ENCODE results near the gene GNL2. TPM values are rescaled to one million over a fixed set of nuclear protein-coding genes. Genes with fewer than 3 reads are reported as not detected.

Gene GNL2
- total RNA-seq, 1 experiment from 2014 or later: 106 TPM

DNA sequence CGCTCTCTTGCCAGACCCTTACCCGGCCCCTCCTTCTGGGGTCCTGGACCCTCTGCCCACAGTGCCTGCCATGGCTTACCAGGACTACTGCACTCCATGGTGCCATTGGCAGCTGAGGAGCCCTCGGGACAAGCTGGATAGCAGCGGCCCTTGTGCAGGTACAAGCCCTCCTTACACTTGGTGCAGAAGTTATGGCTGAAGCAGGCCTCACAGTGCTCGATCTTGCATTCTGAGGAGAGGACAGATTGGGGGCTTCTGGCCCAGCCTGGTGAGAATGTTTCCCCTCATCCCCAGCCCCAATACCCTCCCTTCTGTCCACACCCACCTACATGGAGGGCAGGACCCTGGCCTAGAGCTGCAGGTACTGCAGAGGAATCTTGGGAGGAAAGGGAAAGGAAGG lies 18.4 kb upstream of the GNL2 start:
- WGBS (ENCODE audit: extremely low coverage, insufficient read length, low lambda C conversion rate): no CpG with 5 or more reads among the region's 5 CpGs
- Histone ChIP-seq H2BK120ac (ENCODE audit: low read depth, low read length, poor library complexity, severe bottlenecking) (no peak overlapping the region), H2BK20ac (ENCODE audit: low read depth, low read length, poor library complexity, severe bottlenecking) (no peak overlapping the region), H2BK15ac (ENCODE audit: low read depth, low read length) (no peak overlapping the region), H4K20me1 (ENCODE audit: control insufficient read depth, insufficient read depth, insufficient read length) (no peaks in the 10 kb centered on the region), H3K9ac (ENCODE audit: extremely low read depth, insufficient read length, low read length) (no peak overlapping the region), H3K79me2 (ENCODE audit: insufficient read depth, low read length) (no peaks in the 10 kb centered on the region), H2AK5ac (ENCODE audit: insufficient read length, low read length) (no peak overlapping the region), H3K23ac (ENCODE audit: insufficient read length, low read depth, low read length) (no peak overlapping the region), H3K4me1 (ENCODE audit: insufficient read depth, low read length) (no peaks in the 10 kb centered on the region), H3K79me1 (ENCODE audit: insufficient read depth, low read depth, low read length, poor library complexity, severe bottlenecking) (no peaks in the 10 kb centered on the region), H4K8ac (replicated peaks; ENCODE audit: insufficient read length, low read depth, low read length) (no peak overlapping the region), H3K27me3 (ENCODE audit: insufficient read depth, low read length) (no peaks in the 10 kb centered on the region; the same call in 1 of the 2 replicates), H3K18ac (ENCODE audit: insufficient read length, low read depth, low read length) (no peak overlapping the region), H2BK5ac (ENCODE audit: insufficient read length, low read length) (no peak overlapping the region), H3K23me2 (ENCODE audit: insufficient read length, low read depth, low read length, poor library complexity, severe bottlenecking) (no peaks in the 10 kb centered on the region), H3K56ac (ENCODE audit: insufficient read length, low read depth, low read length) (no peak overlapping the region), H3T11ph (ENCODE audit: low read length) (no peak overlapping the region), H4K5ac (ENCODE audit: insufficient read length, low read depth, low read length) (no peak overlapping the region), H4K91ac (ENCODE audit: insufficient read length, low read depth, low read length) (no peak overlapping the region), H3K14ac (ENCODE audit: insufficient read depth, low read length) (no peak overlapping the region), H3K4ac (ENCODE audit: low read depth, low read length) (no peak overlapping the region), H3K4me2 (ENCODE audit: insufficient read depth, insufficient read length, low read length) (no peak overlapping the region), H3K27ac (ENCODE audit: insufficient read length, low read depth, low read length) (no peak overlapping the region), H2BK12ac (ENCODE audit: insufficient read length, low read depth, low read length) (no peak overlapping the region), H2AFZ (ENCODE audit: low read length) (no peak overlapping the region), H3K9me3 (ENCODE audit: control insufficient read depth, low read depth, low read length) (no peaks in the 10 kb centered on the region)
- H3K9me3 Mint-ChIP-seq: no peaks in the 10 kb centered on the region
- DNase-seq: no peak
- no peak overlapping the region for H3K27ac Mint-ChIP-seq
- no peak for TF ChIP-seq CTCF (conservative IDR thresholded peaks at IDR 0.05)
- no peaks in the 10 kb centered on the region for H3K36me3 Mint-ChIP-seq (ENCODE audit: insufficient read depth in 1 of 3, low read depth in 3 of 3)
- no peak overlapping the region for H3K4me3 Mint-ChIP-seq
- H3K27me3 Mint-ChIP-seq (ENCODE audit: low read depth): peaks cover 76% of the 10 kb centered on the region
- H3K4me1 Mint-ChIP-seq: peaks cover 0 to 3% of the 10 kb centered on the region in 2 experiments; a peak in 1 of 4 replicates

Data from H9 (cell line).